Inflammatory macrophage treated with lipopolysaccharide for 4 hours (primary cell): Measurements from ENCODE around the gene RFNG.

Source experiments
- DNase-seq: peaks from one replicate; pipeline ENCODE4 v3.0.0-alpha.2; 2020

RFNG gene

GRCh38 chr17:81998691-81999438 lies 52.7 kb downstream of the RFNG start:
- DNase-seq: no peak

GRCh38 chr17:81998212-81998611 lies 53.4 kb downstream of the RFNG start:
- no peak for DNase-seq
